HG03039 (cell line): ENCODE results near the gene SLC24A3.

Experiments used
- ATAC-seq: cut with Tn5 transposase; IDR thresholded peaks from one replicate; pipeline ENCODE4 v1.9.1; 2021; ENCODE audit warnings: mild to moderate bottlenecking, moderate library complexity; ENCODE audit not compliant: unreplicated experiment

The SLC24A3 gene

GRCh38 chr20:19527509-19527908, 315.1 kb downstream of the SLC24A3 start:
- no peak for ATAC-seq

GRCh38 chr20:19528286-19529030, 316.0 kb downstream of the SLC24A3 start:
- no peak for ATAC-seq

- no peak for ATAC-seq
Measured at GRCh38 chr20:19530006-19530405, 317.6 kb downstream of the SLC24A3 start.

- ATAC-seq = no peak
Measured at GRCh38 chr20:19531446-19531845, 319.0 kb downstream of the SLC24A3 start.

- no peak for ATAC-seq
Measured at GRCh38 chr20:19538556-19538955, 326.1 kb downstream of the SLC24A3 start.

GRCh38 chr20:19539191-19539590, 326.7 kb downstream of the SLC24A3 start:
- ATAC-seq = no peak

- no peak for ATAC-seq
Measured at GRCh38 chr20:19540392-19540791, 327.9 kb downstream of the SLC24A3 start.

GRCh38 chr20:19543101-19543500, 330.7 kb downstream of the SLC24A3 start:
- no peak for ATAC-seq

GRCh38 chr20:19544684-19545083, 332.2 kb downstream of the SLC24A3 start:
- ATAC-seq = no peak

GRCh38 chr20:19546648-19547047, 334.2 kb downstream of the SLC24A3 start:
- ATAC-seq = no peak

GRCh38 chr20:19547547-19547946, 335.1 kb downstream of the SLC24A3 start:
- no peak for ATAC-seq

GRCh38 chr20:19549896-19550295, 337.5 kb downstream of the SLC24A3 start:
- ATAC-seq = no peak

GRCh38 chr20:19552221-19553180, 340.1 kb downstream of the SLC24A3 start:
- ATAC-seq = no peak

- ATAC-seq = no peak
Measured at GRCh38 chr20:19554666-19555065, 342.2 kb downstream of the SLC24A3 start.

- no peak for ATAC-seq
Measured at GRCh38 chr20:19555726-19556125, 343.3 kb downstream of the SLC24A3 start.

GRCh38 chr20:19557291-19557690, 344.8 kb downstream of the SLC24A3 start:
- no peak for ATAC-seq

GRCh38 chr20:19560881-19561480, 348.5 kb downstream of the SLC24A3 start:
- no peak for ATAC-seq

GRCh38 chr20:19562426-19562825, 350.0 kb downstream of the SLC24A3 start:
- no peak for ATAC-seq

GRCh38 chr20:19564261-19564660, 351.8 kb downstream of the SLC24A3 start:
- no peak for ATAC-seq

GRCh38 chr20:19565736-19566135, 353.3 kb downstream of the SLC24A3 start:
- ATAC-seq = no peak

- no peak for ATAC-seq
Measured at GRCh38 chr20:19566226-19566945, 353.9 kb downstream of the SLC24A3 start.
